ENCODE data around the gene AIMP2. TPM values are rescaled to one million over a fixed set of nuclear protein-coding genes. Genes with fewer than 3 reads are reported as not detected.
A peak's percentile ranks its signal among the peaks of the same experiment; 100 is the strongest.
"Not testable (repeated sequence)": the region's sequence is repeated elsewhere in the genome, so short reads cannot be mapped to it uniquely, and the experiment has no call there.

Gene AIMP2
- 73.4 and 82.9 TPM in 2 replicates for total RNA-seq

DNA sequence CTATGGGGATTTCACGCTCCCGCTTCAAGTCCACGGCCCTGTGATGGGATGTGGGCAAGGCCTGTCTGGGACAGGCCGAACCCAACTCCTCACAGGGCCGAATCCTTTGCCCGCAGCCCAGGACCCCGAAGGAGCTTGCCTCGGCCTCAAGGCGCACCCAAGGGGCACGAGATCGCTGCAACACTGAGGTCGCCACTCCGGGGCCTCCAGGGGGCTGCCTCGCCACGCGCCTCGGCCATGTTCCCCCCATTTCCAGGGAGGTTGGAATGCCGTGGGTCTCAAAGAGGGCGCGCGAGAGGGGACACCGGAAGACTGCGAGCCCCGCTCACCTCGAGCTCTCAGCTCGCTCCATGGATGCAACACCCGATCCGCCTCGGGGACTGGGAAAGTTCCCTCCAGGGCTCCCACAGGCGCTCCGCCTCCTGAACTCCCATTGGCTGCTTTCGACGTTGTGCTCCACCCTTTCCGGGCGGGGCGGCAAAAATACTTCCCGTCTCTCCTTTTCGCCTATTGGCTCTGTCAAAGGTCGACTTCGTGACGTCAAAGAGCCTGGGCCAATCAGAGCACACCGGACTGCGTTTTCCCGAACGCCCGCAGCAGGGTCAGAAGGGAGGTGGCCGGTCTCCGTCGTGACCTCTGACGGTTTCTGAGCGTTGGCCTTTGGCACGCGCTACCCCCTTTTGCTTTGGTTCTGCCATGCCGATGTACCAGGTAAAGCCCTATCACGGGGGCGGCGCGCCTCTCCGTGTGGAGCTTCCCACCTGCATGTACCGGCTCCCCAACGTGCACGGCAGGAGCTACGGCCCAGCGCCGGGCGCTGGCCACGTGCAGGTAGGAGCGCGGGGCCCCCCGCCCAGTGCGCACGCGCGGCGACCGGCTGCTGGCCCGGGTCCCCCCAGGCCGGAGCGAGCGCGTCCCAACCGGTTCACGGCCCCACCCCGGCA, at the start of gene AIMP2, which contains the start of gene PMS2:
Gene AIMP2 (plus strand): TSS at position 605 of the 944 bp plus-strand sequence. CDS start 92 bp downstream, at position 697.
Gene PMS2 (minus strand): TSS at position 382 of the 944 bp plus-strand sequence. CDS start 30 bp downstream, at position 352.
- Mint-ChIP-seq H3K36me3 (ENCODE audit: low read depth) (peaks cover 36% of the 10 kb centered on the region), H3K27me3 (ENCODE audit: low read depth) (no peaks in the 10 kb centered on the region), H3K4me3 (ENCODE audit: low read depth) (peak within 1 kb of the TSS; percentile 87), H3K27ac (peak within 1 kb of the TSS; percentile 91), H3K4me1 (ENCODE audit: low read depth) (peaks cover 28% of the 10 kb centered on the region), H3K9me3 (no peaks in the 10 kb centered on the region)
- intact Hi-C loops (cut with micrococcal nuclease), result loop anchor here (5.0 to 10.0 kb wide), 2 partner anchors 313 to 426 kb away; no protein-coding TSS in a partner anchor
- peak; percentile 97 for DNase-seq (ENCODE audit: low spot score)

GRCh38 chr7:5963205-5963604, 45.9 kb upstream of the AIMP2 start:
- intact Hi-C loops (cut with micrococcal nuclease); H3K27ac Mint-ChIP-seq: not testable (repeated sequence)

DNA sequence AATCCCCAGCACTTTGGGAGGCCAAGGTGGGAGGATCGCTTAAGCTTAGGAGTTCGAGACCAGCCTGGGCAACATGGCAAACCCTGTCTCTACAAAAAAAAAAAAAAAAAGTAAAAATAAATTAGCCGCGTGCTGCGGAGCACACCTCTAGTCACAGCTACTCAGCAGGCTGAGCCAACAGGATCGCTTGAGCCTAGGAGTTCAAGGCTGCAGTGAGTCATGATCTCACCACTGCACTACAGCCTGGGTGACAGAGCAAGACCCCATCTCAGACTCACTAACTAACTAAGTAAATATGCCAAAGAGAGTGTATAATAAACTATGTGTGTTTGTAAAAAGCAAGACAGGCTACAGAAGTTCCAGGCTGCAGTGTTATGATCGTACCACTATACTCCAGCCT, 45.3 kb upstream of the AIMP2 start:
- H3K4me1 Mint-ChIP-seq (ENCODE audit: low read depth); H3K36me3 Mint-ChIP-seq (ENCODE audit: low read depth); intact Hi-C loops (cut with micrococcal nuclease); H3K9me3 Mint-ChIP-seq; H3K27ac Mint-ChIP-seq; H3K4me3 Mint-ChIP-seq (ENCODE audit: low read depth); H3K27me3 Mint-ChIP-seq (ENCODE audit: low read depth); DNase-seq (ENCODE audit: low spot score): not testable (repeated sequence)

More at GRCh38 chr7:5963205-5963604, 45.9 kb upstream of the AIMP2 start:
- not testable (repeated sequence) for H3K9me3 Mint-ChIP-seq; H3K27me3 Mint-ChIP-seq (ENCODE audit: low read depth); H3K4me3 Mint-ChIP-seq (ENCODE audit: low read depth); H3K36me3 Mint-ChIP-seq (ENCODE audit: low read depth); H3K4me1 Mint-ChIP-seq (ENCODE audit: low read depth); DNase-seq (ENCODE audit: low spot score)

DNA sequence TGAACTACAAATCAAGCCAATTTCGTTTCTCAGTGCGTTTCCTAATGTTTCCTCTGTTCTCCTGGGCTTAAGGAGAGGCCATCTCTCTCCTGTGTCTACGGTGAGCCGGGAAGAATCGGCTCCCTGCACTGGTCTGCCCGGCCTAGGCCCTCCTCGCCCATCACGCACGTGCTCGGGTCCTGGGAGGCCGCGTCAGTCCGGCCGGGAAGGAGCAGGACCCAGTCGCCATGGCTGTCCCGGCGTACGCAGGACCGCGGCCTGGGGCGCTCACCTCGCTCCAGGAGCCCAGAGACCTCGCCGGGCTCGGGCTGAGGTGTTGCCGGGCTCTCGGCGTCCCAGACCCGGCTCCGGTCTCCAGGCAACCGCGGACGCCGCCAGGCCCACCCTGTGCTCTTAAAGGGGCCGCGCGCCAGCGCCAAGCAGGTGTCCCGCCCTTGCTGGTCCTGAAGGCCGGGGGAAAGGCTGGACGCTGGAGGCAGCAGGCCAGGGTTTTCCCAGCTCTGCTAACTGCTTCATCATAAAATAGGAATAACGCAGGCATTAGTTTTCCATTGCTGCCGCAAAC, 38.6 kb upstream of the AIMP2 start, which contains the start of gene RSPH10B:
Gene RSPH10B (minus strand): TSS at position 343 of the 565 bp plus-strand sequence. CDS start 3,573 bp downstream, outside the sequence.
- DNase-seq (ENCODE audit: low spot score); H3K27ac Mint-ChIP-seq; H3K4me3 Mint-ChIP-seq (ENCODE audit: low read depth); H3K36me3 Mint-ChIP-seq (ENCODE audit: low read depth); H3K4me1 Mint-ChIP-seq (ENCODE audit: low read depth); H3K9me3 Mint-ChIP-seq; H3K27me3 Mint-ChIP-seq (ENCODE audit: low read depth); intact Hi-C loops (cut with micrococcal nuclease): not testable (repeated sequence)

DNA sequence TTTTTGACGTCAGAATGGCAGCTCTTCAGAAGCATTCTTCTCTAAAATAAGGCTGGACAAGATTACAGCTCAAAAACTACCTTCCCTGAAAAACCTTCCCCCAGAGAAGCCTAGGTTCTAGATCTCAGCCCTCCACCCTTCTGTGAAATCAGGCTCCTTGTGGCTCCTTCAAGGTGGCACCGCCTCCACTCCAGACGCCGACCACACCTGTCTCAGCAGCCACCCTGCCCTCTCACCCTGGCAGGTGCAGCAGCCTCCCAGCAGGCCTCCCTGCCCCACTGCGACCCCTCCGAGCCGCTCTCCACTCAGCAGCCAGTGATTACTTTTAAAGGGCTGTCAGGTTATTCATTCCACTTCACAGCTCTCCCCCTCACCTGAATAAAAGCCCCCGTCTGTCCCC, 35.5 kb upstream of the AIMP2 start:
- H3K4me3 Mint-ChIP-seq (ENCODE audit: low read depth); H3K9me3 Mint-ChIP-seq; H3K27ac Mint-ChIP-seq; H3K27me3 Mint-ChIP-seq (ENCODE audit: low read depth); H3K4me1 Mint-ChIP-seq (ENCODE audit: low read depth); intact Hi-C loops (cut with micrococcal nuclease); H3K36me3 Mint-ChIP-seq (ENCODE audit: low read depth); DNase-seq (ENCODE audit: low spot score): not testable (repeated sequence)

GRCh38 chr7:5979680-5980314, 29.3 kb upstream of the AIMP2 start:
- H3K27ac Mint-ChIP-seq; intact Hi-C loops (cut with micrococcal nuclease); H3K4me1 Mint-ChIP-seq (ENCODE audit: low read depth); H3K4me3 Mint-ChIP-seq (ENCODE audit: low read depth); DNase-seq (ENCODE audit: low spot score); H3K27me3 Mint-ChIP-seq (ENCODE audit: low read depth); H3K9me3 Mint-ChIP-seq: not testable (repeated sequence)
- peaks cover 21% of the 10 kb centered on the region for H3K36me3 Mint-ChIP-seq (ENCODE audit: low read depth)

GRCh38 chr7:5987061-5987460, 22.0 kb upstream of the AIMP2 start:
- not testable (repeated sequence) for H3K4me3 Mint-ChIP-seq (ENCODE audit: low read depth)

GRCh38 chr7:5997210-5997808, 11.8 kb upstream of the AIMP2 start:
- Mint-ChIP-seq H3K27me3 (ENCODE audit: low read depth) (no peaks in the 10 kb centered on the region), H3K4me3 (ENCODE audit: low read depth) (no peak overlapping the region), H3K4me1 (ENCODE audit: low read depth) (peaks cover 9% of the 10 kb centered on the region), H3K9me3 (no peaks in the 10 kb centered on the region), H3K36me3 (ENCODE audit: low read depth) (peaks cover 50% of the 10 kb centered on the region), H3K27ac (no peak overlapping the region)
- intact Hi-C loops (cut with micrococcal nuclease), result no loop called here
- DNase-seq (ENCODE audit: low spot score), result no peak

More at GRCh38 chr7:5987061-5987460, 22.0 kb upstream of the AIMP2 start:
- H3K9me3 Mint-ChIP-seq; intact Hi-C loops (cut with micrococcal nuclease); H3K4me1 Mint-ChIP-seq (ENCODE audit: low read depth); H3K27ac Mint-ChIP-seq; H3K27me3 Mint-ChIP-seq (ENCODE audit: low read depth); DNase-seq (ENCODE audit: low spot score): not testable (repeated sequence)
- H3K36me3 Mint-ChIP-seq (ENCODE audit: low read depth), result peaks cover 37% of the 10 kb centered on the region

GRCh38 chr7:6007386-6007785, 1.7 kb upstream of the AIMP2 start:
- intact Hi-C loops (cut with micrococcal nuclease), result loop anchor here (5.0 to 10.0 kb wide), 2 partner anchors 315 to 427 kb away; no protein-coding TSS in a partner anchor
- H3K36me3 Mint-ChIP-seq (ENCODE audit: low read depth), result peaks cover 35% of the 10 kb centered on the region
- DNase-seq (ENCODE audit: low spot score), result no peak
- H3K4me3 Mint-ChIP-seq (ENCODE audit: low read depth), result peak overlapping the region; percentile 87
- H3K27me3 Mint-ChIP-seq (ENCODE audit: low read depth), result no peaks in the 10 kb centered on the region
- H3K27ac Mint-ChIP-seq, result no peak overlapping the region
- H3K9me3 Mint-ChIP-seq, result no peaks in the 10 kb centered on the region
- H3K4me1 Mint-ChIP-seq (ENCODE audit: low read depth), result peaks cover 23% of the 10 kb centered on the region

DNA sequence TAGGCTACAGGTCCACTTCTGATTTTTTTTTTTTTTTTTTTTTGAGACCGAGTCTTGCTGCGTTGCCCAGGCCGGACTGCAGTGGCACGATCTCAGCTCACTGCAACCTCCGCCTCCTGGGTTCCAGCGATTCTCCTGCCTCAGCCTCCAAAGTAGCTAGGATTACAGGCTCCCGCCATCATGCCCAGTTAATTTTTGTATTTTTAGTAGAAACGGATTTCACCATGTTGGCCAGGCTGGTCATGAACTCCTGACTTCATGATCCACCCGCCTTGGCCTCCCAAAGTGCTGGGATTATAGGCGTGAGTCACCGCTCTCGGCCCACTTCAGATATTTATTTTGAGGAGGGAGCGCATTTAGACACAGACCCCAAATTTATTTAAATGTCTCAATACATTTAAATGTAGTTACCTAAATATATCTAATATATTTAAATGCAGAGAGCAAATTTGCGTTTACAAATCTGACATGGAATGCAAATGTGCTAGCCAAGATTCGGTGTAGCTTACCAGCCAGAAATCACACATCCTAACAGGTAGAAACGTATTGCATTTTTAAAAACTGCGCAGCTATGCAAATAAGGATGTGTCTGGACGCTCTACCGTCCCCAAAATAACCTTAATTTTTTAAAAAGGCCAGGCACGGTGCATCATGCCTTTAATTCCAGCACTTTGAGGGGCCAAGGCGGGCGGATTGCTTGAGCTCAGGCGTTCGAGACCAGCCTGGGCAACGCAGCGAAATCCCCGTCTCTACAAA, 1.1 kb upstream of the AIMP2 start:
- Mint-ChIP-seq H3K36me3 (ENCODE audit: low read depth) (peaks cover 38% of the 10 kb centered on the region), H3K4me3 (ENCODE audit: low read depth) (peak overlapping the region; percentile 87)
- not testable (repeated sequence) for H3K27me3 Mint-ChIP-seq (ENCODE audit: low read depth)

GRCh38 chr7:6010370-6010769, 1.3 kb downstream of the AIMP2 start:
- H3K27me3 Mint-ChIP-seq (ENCODE audit: low read depth); H3K9me3 Mint-ChIP-seq; DNase-seq (ENCODE audit: low spot score); intact Hi-C loops (cut with micrococcal nuclease): not testable (repeated sequence)
- H3K4me3 Mint-ChIP-seq (ENCODE audit: low read depth), result peak overlapping the region; percentile 87
- H3K4me1 Mint-ChIP-seq (ENCODE audit: low read depth), result peaks cover 30% of the 10 kb centered on the region
- peak overlapping the region; percentile 84 for H3K27ac Mint-ChIP-seq
- H3K36me3 Mint-ChIP-seq (ENCODE audit: low read depth), result peaks cover 46% of the 10 kb centered on the region

More for the DNA sequence above, 1.1 kb upstream of the AIMP2 start:
- Mint-ChIP-seq H3K4me1 (ENCODE audit: low read depth) (peaks cover 28% of the 10 kb centered on the region), H3K27ac (peak overlapping the region; percentile 91)
- intact Hi-C loops (cut with micrococcal nuclease), result loop anchor here (5.0 to 10.0 kb wide), 2 partner anchors 314 to 427 kb away; no protein-coding TSS in a partner anchor
- not testable (repeated sequence) for H3K9me3 Mint-ChIP-seq; DNase-seq (ENCODE audit: low spot score)

All from activated T-helper 2 cell treated with anti-CD3 and anti-CD28 coated beads, Interferon-gamma antibody, Interleukin-2, Interleukin-4, amounts not matched to agents 10 μg/mL and 5 μg/mL and 100 μg/mL, durations not matched to agents 14 hours and 24 hours and 36 hours (primary cell).